Measurements from ENCODE around the gene VAV3.

GRCh38 chr1:107824946-107825345 is 140.0 kb downstream of the VAV3 start:
- no peak for TF ChIP-seq ZBTB11 (CRISPR knock-in tag; IDR thresholded peaks at IDR 0.05)
- TF ChIP-seq BACH1 (IDR thresholded peaks at IDR 0.05; ENCODE audit: borderline replicate concordance) = no peak
- no peak for TF ChIP-seq SIN3A (IDR thresholded peaks at IDR 0.05; ENCODE audit: low read depth, low read length)
- no peak for TF ChIP-seq EZH2 (IDR thresholded peaks at IDR 0.05; ENCODE audit: borderline replicate concordance, control insufficient read depth, low read depth, low read length)
- no peak for TF ChIP-seq TAF1 (IDR thresholded peaks at IDR 0.05; ENCODE audit: borderline replicate concordance, low read depth, low read length)
- no peak for TF ChIP-seq MTA3 (IDR thresholded peaks at IDR 0.05; ENCODE audit: borderline replicate concordance, low read length)
- TF ChIP-seq HDAC2 (IDR thresholded peaks at IDR 0.05) = no peak
- no peak for TF ChIP-seq ZNF687 (IDR thresholded peaks at IDR 0.05)
- TF ChIP-seq CTCF (IDR thresholded peaks at IDR 0.05 in 2 of 3, conservative IDR thresholded peaks at IDR 0.05 in 1 of 3; ENCODE audit: control insufficient read depth in 2 of 3, extremely low read depth in 1 of 3, insufficient read depth in 1 of 3, low read depth in 3 of 3, low read length in 3 of 3) = no peak

Data from GM12878 (cell line).